B cell (primary cell): ENCODE measurements around the gene TSPAN9. TPM values are rescaled to one million over a fixed set of nuclear protein-coding genes. Genes with fewer than 3 reads are reported as not detected.

ENCODE experiments used
- ATAC-seq: fragments of 200-7000 bp; cut with Tn5 transposase; one replicate; pipeline ENCODE4 v1.10.0; 2021; ENCODE audit warnings: low read depth, mild to moderate bottlenecking, moderate number of reproducible peaks, moderate library complexity
- CTCF ChIA-PET: fragments of 350-600 bp; sonication (Branson Sonifier 250); formaldehyde crosslinking; loops from one replicate; lab custom pipeline; 2021; ENCODE audit warnings: antibody characterized with exemption, inconsistent platforms; lab: Charles Lee
- POLR2A ChIA-PET: fragments of 350-600 bp; sonication (Branson Sonifier 250); formaldehyde crosslinking; loops from one replicate; lab custom pipeline; 2021; ENCODE audit warnings: antibody characterized with exemption; lab: Charles Lee
- DNase-seq: peaks from one replicate; pipeline ENCODE4 v3.0.0; 2013
- H2AFZ ChIP-seq: 2 replicates; pipeline ENCODE4 v1.6.1; 2012; ENCODE audit warnings: mild to moderate bottlenecking, low read depth, low read length; ENCODE audit not compliant: insufficient read depth, poor library complexity, severe bottlenecking
- H3K27ac ChIP-seq, 2 donors: 1 replicate in 1 of 2; 2 replicates in 1 of 2; pipeline ENCODE4 v1.5.1; 2012 to 2013; ENCODE audit warnings: low read length in 2 of 2, mild to moderate bottlenecking in 2 of 2, moderate library complexity in 1 of 2
- H3K27me3 ChIP-seq, 4 experiments: fragments of 200-600 bp in 1 of 4; sonication (generic) in 1 of 4; replicated peaks in 1 of 4; 1 replicate in 2 of 4; 2 replicates in 2 of 4; pipeline versions ENCODE4 v1.6.1 to v1.7.0; 2013 to 2016; ENCODE audit warnings: low read length in 3 of 4, mild to moderate bottlenecking in 2 of 4, mixed read lengths in 1 of 4, moderate library complexity in 1 of 4; ENCODE audit not compliant: insufficient read depth in 4 of 4, control insufficient read depth in 3 of 4; ENCODE audit errors: control extremely low read depth in 1 of 4
- H3K36me3 ChIP-seq, 2 experiments: replicated peaks in 1 of 2; 1 replicate in 1 of 2; 2 replicates in 1 of 2; pipeline versions ENCODE4 v1.6.1 to v1.7.1; 2013; ENCODE audit warnings: low read length in 1 of 2; ENCODE audit not compliant: insufficient read depth in 2 of 2, control insufficient read depth in 1 of 2; ENCODE audit errors: control extremely low read depth in 1 of 2, extremely low read depth in 1 of 2
- H3K4me1 ChIP-seq, 2 donors: fragments of 200-600 bp in 1 of 2; sonication (generic) in 1 of 2; 1 replicate in 1 of 2; 2 replicates in 1 of 2; pipeline versions ENCODE4 v1.5.1 to v1.6.1; 2013 to 2017; ENCODE audit warnings: low read length in 2 of 2; ENCODE audit not compliant: control insufficient read depth in 2 of 2, insufficient read depth in 2 of 2
- H3K4me2 ChIP-seq: replicated peaks from 2 replicates; pipeline ENCODE3; 2012; ENCODE audit warnings: mild to moderate bottlenecking, low read depth, low read length; ENCODE audit not compliant: poor library complexity, severe bottlenecking
- H3K4me3 ChIP-seq, 5 experiments: fragments of 200-600 bp in 1 of 5; sonication (generic) in 1 of 5; 1 replicate in 3 of 5; 2 replicates in 2 of 5; pipeline versions ENCODE4 v1.5.1 to v1.7.0; 2011 to 2016; ENCODE audit warnings: low read length in 4 of 5, mild to moderate bottlenecking in 4 of 5, low read depth in 2 of 5, control low read depth in 1 of 5, moderate library complexity in 1 of 5; ENCODE audit not compliant: insufficient read depth in 1 of 5; ENCODE audit errors: control extremely low read depth in 1 of 5, extremely low read depth in 1 of 5
- H3K79me2 ChIP-seq: fragments of 200-600 bp; sonication (generic); one replicate; pipeline ENCODE4 v1.6.0; 2016; ENCODE audit warnings: low read length; ENCODE audit not compliant: control insufficient read depth, insufficient read depth
- H3K9ac ChIP-seq: fragments of 200-600 bp; sonication (generic); 2 replicates; pipeline ENCODE4 v1.6.1; 2017; ENCODE audit warnings: mild to moderate bottlenecking, low read length, moderate library complexity
- H3K9me3 ChIP-seq, 3 donors: one replicate each; pipeline versions ENCODE4 v1.6.1 to v1.7.1; 2013; ENCODE audit warnings: low read length in 2 of 3; ENCODE audit not compliant: control insufficient read depth in 2 of 3, insufficient read depth in 1 of 3; ENCODE audit errors: control extremely low read depth in 1 of 3
- H4K20me1 ChIP-seq: 2 replicates; pipeline ENCODE4 v1.6.0; 2012; ENCODE audit warnings: mild to moderate bottlenecking, low read length; ENCODE audit not compliant: insufficient read depth, control insufficient read depth, poor library complexity, severe bottlenecking
- H3K27ac Mint-ChIP-seq: one replicate; pipeline ENCODE4 v1.8.0; 2021; ENCODE audit warnings: mixed read lengths
- H3K27me3 Mint-ChIP-seq: one replicate; pipeline ENCODE4 v1.8.0; 2021; ENCODE audit warnings: mixed read lengths
- H3K4me1 Mint-ChIP-seq: one replicate; pipeline ENCODE4 v1.8.0; 2021; ENCODE audit warnings: mixed read lengths
- H3K4me3 Mint-ChIP-seq: one replicate; pipeline ENCODE4 v1.8.0; 2021; ENCODE audit warnings: mixed read lengths
- H3K9me3 Mint-ChIP-seq: one replicate; pipeline ENCODE4 v1.8.0; 2022; ENCODE audit warnings: mixed read lengths; ENCODE audit not compliant: insufficient read depth
- EZH2 ChIP-seq: IDR thresholded peaks from 2 replicates; pipeline ENCODE4 v1.6.1; 2012; ENCODE audit warnings: borderline replicate concordance, low read depth, mild to moderate bottlenecking, moderate library complexity, low read length; ENCODE audit not compliant: insufficient read depth, poor library complexity, severe bottlenecking
- WGBS: methylation state at CpG from one replicate; pipeline ENCODE4 v1.1.5; 2013; ENCODE audit warnings: missing lambda C conversion rate; ENCODE audit not compliant: insufficient coverage; 5-methylcytosine and 5-hydroxymethylcytosine counted together
- intact Hi-C: fragments of 100-400 bp; cut with micrococcal nuclease; formaldehyde crosslinking; loops from one replicate; pipeline ENCODE4 v1.10.0; 2022
- polyA plus RNA-seq: library from polyadenylated mRNA; depleted of rRNA; stranded (reverse); fragments of >200 nt; gene quantifications from 2 replicates; pipeline ENCODE4 v1.2.3, GENCODE V29; 2012
- total RNA-seq, 2 donors: library from RNA; stranded (reverse); fragments of 120-200 nt in 1 of 2; gene quantifications; 1 replicate in 1 of 2; 2 replicates in 1 of 2; pipeline versions ENCODE4 v1.2.3 to v1.2.4, GENCODE V29; 2013 to 2022
- TF ChIP-seq, protein P1 (sequence below): fragments of 200-600 bp; IDR thresholded peaks from one replicate; pipeline ENCODE4 v1.8.0; 2022; ENCODE audit warnings: antibody characterized with exemption, mild to moderate bottlenecking

TSPAN9 gene
- total and polyA plus RNA-seq, 2 donors (not counting 1 experiment from before 2014, with no cell fraction given) = 0.15 to 0.37 TPM

- Histone ChIP-seq H3K4me1 (peaks cover 0 to 5% of the 10 kb centered on the region in 2 donors), H3K4me2 (no peak overlapping the region), H4K20me1 (no peaks in the 10 kb centered on the region), H3K4me3 (no peak overlapping the region), H3K9ac (no peak overlapping the region), H2AFZ (no peak overlapping the region), H3K36me3 (no peaks in the 10 kb centered on the region), H3K27me3 (peaks cover 0 to 5% (median 2%) of the 10 kb centered on the region in 4 experiments), H3K9me3 (no peaks in the 10 kb centered on the region), H3K79me2 (no peaks in the 10 kb centered on the region), H3K27ac (no peak overlapping the region)
- H3K4me1 Mint-ChIP-seq = no peaks in the 10 kb centered on the region
- H3K9me3 Mint-ChIP-seq = no peaks in the 10 kb centered on the region
- ChIA-PET POLR2A (no interaction called here), CTCF (no interaction called here)
- H3K27ac Mint-ChIP-seq = no peak overlapping the region
- no peak for ATAC-seq
- peaks cover 53% of the 10 kb centered on the region for H3K27me3 Mint-ChIP-seq
- no peak overlapping the region for H3K4me3 Mint-ChIP-seq
- intact Hi-C loops = no loop called here
- TF ChIP-seq, protein P1, sequence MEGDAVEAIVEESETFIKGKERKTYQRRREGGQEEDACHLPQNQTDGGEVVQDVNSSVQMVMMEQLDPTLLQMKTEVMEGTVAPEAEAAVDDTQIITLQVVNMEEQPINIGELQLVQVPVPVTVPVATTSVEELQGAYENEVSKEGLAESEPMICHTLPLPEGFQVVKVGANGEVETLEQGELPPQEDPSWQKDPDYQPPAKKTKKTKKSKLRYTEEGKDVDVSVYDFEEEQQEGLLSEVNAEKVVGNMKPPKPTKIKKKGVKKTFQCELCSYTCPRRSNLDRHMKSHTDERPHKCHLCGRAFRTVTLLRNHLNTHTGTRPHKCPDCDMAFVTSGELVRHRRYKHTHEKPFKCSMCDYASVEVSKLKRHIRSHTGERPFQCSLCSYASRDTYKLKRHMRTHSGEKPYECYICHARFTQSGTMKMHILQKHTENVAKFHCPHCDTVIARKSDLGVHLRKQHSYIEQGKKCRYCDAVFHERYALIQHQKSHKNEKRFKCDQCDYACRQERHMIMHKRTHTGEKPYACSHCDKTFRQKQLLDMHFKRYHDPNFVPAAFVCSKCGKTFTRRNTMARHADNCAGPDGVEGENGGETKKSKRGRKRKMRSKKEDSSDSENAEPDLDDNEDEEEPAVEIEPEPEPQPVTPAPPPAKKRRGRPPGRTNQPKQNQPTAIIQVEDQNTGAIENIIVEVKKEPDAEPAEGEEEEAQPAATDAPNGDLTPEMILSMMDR = no peak
- TF ChIP-seq EZH2 = no peak
- 92% methylated on average over 3 of the region's 3 CpGs for WGBS
- no peak for DNase-seq
These were observed 40.4 kb downstream of the TSPAN9 start for GRCh38 chr12:3117591-3118015.

DNA sequence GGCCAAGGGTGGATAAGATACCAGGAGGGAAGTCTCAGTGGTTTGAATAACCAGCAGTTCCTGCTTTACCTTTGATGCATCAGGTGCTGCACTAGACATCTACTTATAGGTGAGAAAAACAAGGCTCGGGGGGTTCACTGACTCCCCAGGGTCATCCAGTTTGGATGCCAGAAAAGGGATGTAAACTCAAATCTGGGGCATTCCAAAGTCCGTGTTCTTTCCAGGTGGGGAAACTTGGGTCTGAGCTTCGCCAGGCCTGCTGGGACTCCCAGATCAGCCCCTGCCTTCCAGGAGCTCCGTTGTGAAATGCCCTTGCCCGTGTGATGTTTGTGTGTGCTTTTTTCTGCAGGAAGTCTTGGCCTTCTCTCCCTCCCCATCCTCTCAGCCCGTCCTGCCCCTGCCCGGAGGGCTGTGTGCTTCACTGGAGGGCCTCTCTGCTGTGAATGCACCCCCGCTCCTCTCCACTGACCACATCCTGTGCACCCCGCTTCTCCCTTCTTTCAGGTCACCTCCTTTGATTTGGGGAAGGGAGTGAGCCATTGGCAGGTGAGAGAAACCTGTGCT lies 42.1 kb downstream of the TSPAN9 start:
- Histone ChIP-seq H3K9ac (no peak overlapping the region), H3K4me3 (no peak overlapping the region), H3K79me2 (no peaks in the 10 kb centered on the region), H3K27ac (no peak overlapping the region), H3K4me2 (no peak overlapping the region), H2AFZ (no peak overlapping the region), H3K9me3 (no peaks in the 10 kb centered on the region), H3K36me3 (no peaks in the 10 kb centered on the region), H3K27me3 (peaks cover 0 to 11% (median 2%) of the 10 kb centered on the region in 4 experiments), H3K4me1 (peaks cover 0 to 5% of the 10 kb centered on the region in 2 donors), H4K20me1 (no peaks in the 10 kb centered on the region)
- POLR2A ChIA-PET = interaction anchor here (0.5 kb wide), 1 partner anchor 626 kb away, joined by 3 read pairs; no protein-coding TSS in a partner anchor
- Mint-ChIP-seq H3K27me3 (peaks cover 53% of the 10 kb centered on the region), H3K4me1 (no peaks in the 10 kb centered on the region), H3K9me3 (no peaks in the 10 kb centered on the region), H3K27ac (no peak overlapping the region), H3K4me3 (no peak overlapping the region)
- 54% methylated on average over 4 of the region's 9 CpGs for WGBS
- intact Hi-C loops = no loop called here
- CTCF ChIA-PET = no interaction called here
- DNase-seq = no peak
- TF ChIP-seq EZH2 = no peak
- TF ChIP-seq, protein P1 = no peak
- ATAC-seq = no peak
